Activated B cell treated with CpG ODN at 0.5 μM for 24 hours (primary cell): ENCODE measurements around the gene SPEM2. TPM values are rescaled to one million over a fixed set of nuclear protein-coding genes. Genes with fewer than 3 reads are reported as not detected.
A peak's percentile ranks its signal among the peaks of the same experiment; 100 is the strongest.

Source experiments
- ATAC-seq: fragments of 200-7000 bp; cut with Tn5 transposase; one replicate; pipeline ENCODE4 v1.10.0; 2021; ENCODE audit warnings: low read depth, mild to moderate bottlenecking, moderate library complexity
- CTCF ChIA-PET: fragments of 350-600 bp; sonication (Branson Sonifier 250); formaldehyde crosslinking; loops from one replicate; lab custom pipeline; 2021; ENCODE audit warnings: antibody characterized with exemption; lab: Charles Lee
- POLR2A ChIA-PET: fragments of 350-600 bp; sonication (Branson Sonifier 250); formaldehyde crosslinking; loops from one replicate; lab custom pipeline; 2021; ENCODE audit warnings: antibody characterized with exemption; lab: Charles Lee
- DNase-seq: peaks from one replicate; pipeline ENCODE4 v3.0.0; 2022
- H3K27ac Mint-ChIP-seq: one replicate; pipeline ENCODE4 v1.8.0; 2020; ENCODE audit warnings: mixed read lengths
- H3K27me3 Mint-ChIP-seq: one replicate; pipeline ENCODE4 v1.8.0; 2021; ENCODE audit warnings: mixed read lengths
- H3K36me3 Mint-ChIP-seq: one replicate; pipeline ENCODE4 v1.8.0; 2021; ENCODE audit warnings: low read depth, mixed read lengths
- H3K4me1 Mint-ChIP-seq: one replicate; pipeline ENCODE4 v1.8.0; 2021; ENCODE audit warnings: mixed read lengths
- H3K4me3 Mint-ChIP-seq: one replicate; pipeline ENCODE4 v1.8.0; 2020; ENCODE audit warnings: mild to moderate bottlenecking, mixed read lengths
- H3K9me3 Mint-ChIP-seq: one replicate; pipeline ENCODE4 v1.8.0; 2020; ENCODE audit warnings: mixed read lengths
- CTCF ChIP-seq: fragments of 200-600 bp; IDR thresholded peaks from one replicate; pipeline ENCODE4 v1.8.0; 2022; ENCODE audit warnings: antibody characterized with exemption, mild to moderate bottlenecking
- intact Hi-C: fragments of 100-400 bp; cut with micrococcal nuclease; formaldehyde crosslinking; loops from one replicate; pipeline ENCODE4 v1.15.1; 2024
- total RNA-seq: library from RNA; stranded (reverse); gene quantifications from 2 replicates; pipeline ENCODE4 v1.2.3, GENCODE V29; 2022

Gene SPEM2
- total RNA-seq, 1 donor from 2014 or later: not detected

- no peaks in the 10 kb centered on the region for H3K9me3 Mint-ChIP-seq
- peaks cover 20% of the 10 kb centered on the region for H3K4me1 Mint-ChIP-seq
- H3K27ac Mint-ChIP-seq: no peak overlapping the region
- H3K4me3 Mint-ChIP-seq: no peak overlapping the region
- POLR2A ChIA-PET: interaction anchor here (0.5 to 1.2 kb wide), 4 partner anchors 19 to 1022 kb away, joined by 3 to 8 read pairs (median 6); no protein-coding TSS in a partner anchor
- ATAC-seq: no peak
- intact Hi-C loops: no loop called here
- TF ChIP-seq CTCF: no peak
- H3K27me3 Mint-ChIP-seq: no peaks in the 10 kb centered on the region
- DNase-seq: no peak
- peaks cover 33% of the 10 kb centered on the region for H3K36me3 Mint-ChIP-seq
- CTCF ChIA-PET: no interaction called here
Observed at GRCh38 chr17:7464081-7464480, 38.7 kb downstream of the SPEM2 start.

- Mint-ChIP-seq H3K27ac (no peak overlapping the region), H3K4me3 (no peak overlapping the region), H3K36me3 (peaks cover 33% of the 10 kb centered on the region), H3K4me1 (peaks cover 20% of the 10 kb centered on the region), H3K9me3 (no peaks in the 10 kb centered on the region), H3K27me3 (no peaks in the 10 kb centered on the region)
- DNase-seq: no peak
- ChIA-PET CTCF (no interaction called here), POLR2A (no interaction called here)
- TF ChIP-seq CTCF: no peak
- no peak for ATAC-seq
- intact Hi-C loops: no loop called here
Observed at GRCh38 chr17:7465597-7466275, 40.3 kb downstream of the SPEM2 start.

GRCh38 chr17:7466318-7466638 lies 40.9 kb downstream of the SPEM2 start:
- H3K27ac Mint-ChIP-seq: no peak overlapping the region
- no peaks in the 10 kb centered on the region for H3K27me3 Mint-ChIP-seq
- ATAC-seq: no peak
- POLR2A ChIA-PET: no interaction called here
- H3K4me1 Mint-ChIP-seq: peaks cover 20% of the 10 kb centered on the region
- CTCF ChIA-PET: no interaction called here
- no peak for DNase-seq
- peaks cover 31% of the 10 kb centered on the region for H3K36me3 Mint-ChIP-seq
- intact Hi-C loops: no loop called here
- no peaks in the 10 kb centered on the region for H3K9me3 Mint-ChIP-seq
- TF ChIP-seq CTCF: no peak
- no peak overlapping the region for H3K4me3 Mint-ChIP-seq

- ChIA-PET POLR2A (interaction anchor here (1.4 kb wide), 1 partner anchor 12 kb away, joined by 5 read pairs; the partner anchor contains the start of gene ZBTB4), CTCF (no interaction called here)
- DNase-seq: no peak
- intact Hi-C loops: no loop called here
- ATAC-seq: no peak
- Mint-ChIP-seq H3K27me3 (no peaks in the 10 kb centered on the region), H3K4me1 (peaks cover 24% of the 10 kb centered on the region), H3K36me3 (peaks cover 31% of the 10 kb centered on the region), H3K4me3 (no peak overlapping the region), H3K9me3 (no peaks in the 10 kb centered on the region), H3K27ac (peak overlapping the region; percentile 56)
- TF ChIP-seq CTCF: no peak
Observed at GRCh38 chr17:7466639-7467341, 41.4 kb downstream of the SPEM2 start.

- H3K27ac Mint-ChIP-seq: peak overlapping the region; percentile 56
- H3K4me3 Mint-ChIP-seq: no peak overlapping the region
- no peak for ATAC-seq
Observed at GRCh38 chr17:7467498-7467897, 42.1 kb downstream of the SPEM2 start.

More at GRCh38 chr17:7467498-7467897, 42.1 kb downstream of the SPEM2 start:
- Mint-ChIP-seq H3K36me3 (peaks cover 31% of the 10 kb centered on the region), H3K9me3 (no peaks in the 10 kb centered on the region), H3K4me1 (peaks cover 30% of the 10 kb centered on the region), H3K27me3 (no peaks in the 10 kb centered on the region)
- POLR2A ChIA-PET: interaction anchor here (1.0 to 1.4 kb wide), 2 partner anchors 11 to 17 kb away, joined by 3 to 5 read pairs; partner anchors contain the start of genes POLR2A and ZBTB4
- intact Hi-C loops: no loop called here
- CTCF ChIA-PET: no interaction called here
- DNase-seq: no peak
- TF ChIP-seq CTCF: no peak
